ENCODE measurements around the gene WAC.
"Not testable (repeated sequence)": the region's sequence is repeated elsewhere in the genome, so short reads cannot be mapped to it uniquely, and the experiment has no call there.

The WAC gene

DNA sequence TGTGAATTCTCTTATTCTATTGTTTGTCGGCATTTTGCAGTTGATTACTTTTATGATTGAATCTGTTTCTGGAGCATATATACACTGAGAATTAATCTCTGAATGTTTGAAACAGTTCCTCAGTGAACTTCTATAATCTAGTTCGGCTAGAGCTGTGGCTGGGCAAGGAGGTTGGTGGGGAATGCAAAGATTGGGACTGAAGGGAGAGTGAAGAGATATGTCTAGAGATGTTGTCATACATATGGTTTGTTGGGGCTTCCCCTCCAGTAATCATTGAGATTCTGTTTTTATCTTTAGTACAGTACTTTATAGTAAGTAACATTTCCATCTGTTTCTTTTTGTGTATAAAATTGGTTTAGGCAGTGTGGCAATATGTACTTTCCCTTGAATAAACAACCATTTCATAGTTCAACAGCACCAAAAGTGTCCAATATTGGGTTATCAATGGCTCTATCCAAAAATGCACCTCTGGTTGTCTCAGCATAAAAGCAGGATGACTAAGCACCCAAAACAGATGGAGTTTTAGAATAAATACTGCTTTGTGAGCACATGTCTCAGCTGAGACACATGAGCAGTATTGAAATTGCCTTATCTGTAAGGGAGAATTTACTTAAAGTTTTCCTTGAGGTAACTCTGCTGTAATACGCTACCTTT is 36.7 kb downstream of the WAC start:
- no peak for DNase-seq

DNA sequence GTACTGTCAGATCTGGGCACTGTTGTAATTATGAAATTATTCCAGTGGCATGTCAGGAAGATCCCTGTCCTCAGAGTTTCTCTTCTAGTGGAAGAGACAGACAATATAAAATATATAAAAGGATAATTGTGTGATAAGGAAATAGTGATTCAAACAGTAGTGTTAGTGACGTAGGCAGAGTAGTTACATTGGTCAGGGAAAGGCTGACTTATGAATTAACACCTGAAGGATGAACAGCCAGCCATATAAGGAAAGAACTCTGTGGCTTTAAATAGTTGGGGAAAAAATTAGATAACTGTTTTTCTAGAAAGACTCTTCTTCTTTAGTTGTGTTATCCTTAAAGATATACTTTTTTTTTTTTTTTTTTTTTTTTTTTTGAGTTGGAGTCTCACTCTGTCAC is 37.7 kb downstream of the WAC start:
- DNase-seq: no peak

DNA sequence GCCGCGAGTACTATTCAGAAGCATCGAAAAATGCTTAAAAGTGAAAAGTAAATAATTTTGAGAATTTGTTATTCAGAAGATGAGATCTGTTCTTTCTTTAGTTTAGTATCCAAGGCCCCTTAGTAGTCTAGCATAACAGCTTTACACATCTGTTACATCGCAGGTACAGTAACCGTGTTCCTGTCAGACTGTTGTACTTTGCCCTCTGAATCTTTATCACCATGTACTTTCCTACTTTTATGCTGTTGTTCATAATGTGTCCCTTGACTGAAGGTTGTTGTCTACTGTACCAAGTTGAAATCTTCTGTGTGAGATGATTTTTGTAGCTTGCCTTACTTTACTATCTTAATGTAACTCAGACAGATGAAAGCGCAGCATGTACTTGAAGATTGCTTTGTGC is 38.3 kb downstream of the WAC start:
- no peak for DNase-seq

DNA sequence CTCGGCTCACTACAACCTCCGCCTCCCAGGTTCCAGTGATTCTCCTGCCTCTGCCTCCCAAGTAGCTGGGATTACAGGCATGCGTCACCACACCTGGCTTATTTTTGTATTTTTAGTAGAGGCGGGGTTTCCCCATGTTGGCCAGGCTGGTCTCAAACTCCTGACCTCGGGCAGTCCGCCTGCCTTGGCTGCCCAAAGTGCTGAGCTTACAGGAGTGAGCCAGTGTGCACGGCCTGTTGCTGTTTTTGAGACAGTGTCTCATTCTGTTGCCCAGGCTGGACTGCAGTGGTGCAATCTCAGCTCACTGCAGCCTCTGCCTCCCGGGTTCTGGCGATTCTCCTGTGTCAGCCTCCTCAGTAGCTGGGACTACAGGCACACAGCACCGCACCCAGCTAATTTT is 41.3 kb downstream of the WAC start:
- DNase-seq: not testable (repeated sequence)

DNA sequence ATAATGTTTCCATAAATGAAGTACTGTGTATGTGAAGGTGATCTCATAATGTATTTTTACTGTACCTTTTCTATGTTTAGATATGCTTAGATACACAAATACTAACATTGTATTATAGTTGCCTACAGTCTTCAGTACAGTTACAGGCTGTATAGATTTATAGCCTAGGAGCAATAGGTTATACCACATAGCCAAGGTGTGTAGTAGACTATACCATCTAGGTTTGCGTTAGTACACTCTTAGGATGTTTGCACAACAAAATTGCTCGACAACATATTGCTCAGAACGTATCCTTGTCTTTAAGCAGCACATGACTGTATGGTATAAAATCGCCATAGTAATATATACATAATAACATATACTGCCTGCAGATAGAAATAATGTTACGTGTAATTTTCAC is 42.9 kb downstream of the WAC start:
- DNase-seq: no peak

DNA sequence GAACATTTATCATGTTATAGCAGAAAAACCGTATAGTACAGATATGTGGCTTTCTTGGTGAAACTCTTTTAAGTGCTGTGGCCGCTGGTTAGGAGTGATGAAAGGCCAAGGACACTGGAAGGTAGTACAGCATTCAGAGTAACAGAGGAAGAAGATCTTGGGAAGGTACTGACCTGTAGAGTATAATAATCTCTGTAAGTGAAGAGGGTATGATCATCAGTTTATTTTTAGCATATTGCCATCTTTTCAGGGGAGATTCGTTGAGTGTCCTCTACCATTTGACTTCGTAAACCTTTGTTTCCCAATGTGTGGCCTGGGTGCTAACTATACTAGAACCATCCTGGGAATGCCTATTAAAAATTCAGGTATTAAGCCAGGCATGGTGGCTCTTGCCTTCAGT is 44.6 kb downstream of the WAC start:
- DNase-seq: no peak

DNA sequence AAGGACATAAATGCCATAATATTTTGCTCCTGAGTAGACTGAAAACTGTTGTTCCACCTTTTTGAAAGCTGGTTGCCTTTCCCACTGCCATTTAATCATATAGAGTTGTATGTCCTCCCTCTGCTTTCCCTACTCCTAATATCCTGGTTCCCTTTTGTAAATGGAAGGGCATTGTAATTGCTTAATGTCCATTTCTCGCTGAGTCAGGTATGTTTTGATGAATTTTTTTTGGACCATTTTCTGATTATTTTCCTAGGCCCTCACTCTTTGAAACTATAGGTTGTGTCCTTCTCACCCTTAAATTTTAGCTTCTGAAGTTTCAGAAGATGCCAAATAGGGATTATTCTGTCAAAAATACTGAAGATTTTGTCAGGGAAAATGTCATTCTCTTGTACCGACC is 45.5 kb downstream of the WAC start:
- no peak for DNase-seq

DNA sequence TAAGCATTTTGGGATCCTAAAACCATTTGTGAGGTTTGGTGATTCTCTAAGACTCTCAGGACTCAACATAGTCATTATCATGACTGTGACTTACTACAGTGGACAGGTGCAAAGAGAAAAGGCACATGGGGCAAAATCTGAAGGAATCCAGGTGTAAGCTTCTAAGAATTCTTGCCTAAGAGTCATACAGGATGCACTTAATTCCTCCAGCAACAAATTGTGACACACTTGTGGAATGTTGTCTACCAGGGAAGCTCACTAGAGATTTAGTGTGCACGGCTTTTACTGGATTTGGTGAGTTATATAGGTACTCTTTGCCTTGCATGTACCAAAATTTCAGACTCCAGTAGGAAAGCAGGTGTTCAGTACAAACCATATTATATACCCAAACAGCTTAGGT is 47.9 kb downstream of the WAC start:
- no peak for DNase-seq

DNA sequence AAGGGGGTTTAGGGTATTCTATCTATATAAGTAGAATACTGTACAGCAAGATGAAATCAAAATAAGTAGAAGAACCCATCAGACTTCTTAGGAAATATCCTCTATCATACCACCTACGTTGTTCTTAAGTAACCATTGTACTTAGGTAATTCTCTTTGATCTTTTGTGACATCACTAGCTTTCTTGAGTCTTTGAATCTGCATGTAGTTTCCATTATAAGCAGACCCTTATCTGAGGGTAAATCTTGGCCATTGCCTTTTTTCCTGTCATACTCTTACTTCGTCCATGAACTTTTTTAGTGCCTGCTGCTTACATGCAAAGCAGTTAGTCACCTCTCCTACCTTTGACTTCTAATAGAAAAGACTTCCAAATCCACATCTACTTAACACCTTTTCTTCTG is 49.0 kb downstream of the WAC start:
- no peak for DNase-seq

DNA sequence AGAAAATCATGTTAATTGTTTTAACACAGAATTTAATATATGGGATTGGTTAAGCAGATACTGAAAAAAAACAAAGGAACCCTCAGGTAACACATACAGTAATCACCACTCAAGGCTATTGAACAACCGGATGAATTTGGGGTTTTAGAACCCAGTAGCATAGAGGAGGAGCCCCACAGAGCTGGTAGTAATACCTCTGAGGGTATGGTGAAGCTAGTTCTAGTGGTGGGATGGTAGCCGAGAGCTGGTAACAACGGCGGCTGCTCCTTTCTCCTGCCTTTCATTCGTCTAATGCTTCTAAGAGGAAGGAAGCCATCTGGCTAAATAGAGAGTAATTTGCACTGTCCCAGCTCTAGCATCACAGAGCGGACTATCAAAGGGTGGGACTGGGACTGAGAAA is 52.2 kb downstream of the WAC start:
- no peak for DNase-seq

DNA sequence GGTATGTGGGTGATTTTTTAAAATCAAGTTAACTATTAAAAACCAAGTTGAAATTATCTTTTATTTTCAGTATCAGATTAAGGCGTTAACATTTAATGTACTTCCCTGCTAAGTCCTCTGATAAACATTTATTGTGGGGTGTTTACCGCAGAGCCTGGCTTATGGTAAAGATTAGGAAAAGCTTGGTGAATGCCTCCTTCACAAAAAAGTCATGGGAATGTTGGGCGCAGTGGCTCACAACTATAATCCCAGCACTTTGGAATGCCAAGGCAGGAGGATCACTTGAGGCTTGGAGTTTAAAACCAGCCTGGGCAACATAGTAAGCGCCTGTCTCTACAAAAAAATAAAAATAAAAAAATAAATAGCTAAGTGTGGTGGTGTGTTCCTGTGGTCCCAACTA is 53.3 kb downstream of the WAC start:
- DNase-seq: no peak

DNA sequence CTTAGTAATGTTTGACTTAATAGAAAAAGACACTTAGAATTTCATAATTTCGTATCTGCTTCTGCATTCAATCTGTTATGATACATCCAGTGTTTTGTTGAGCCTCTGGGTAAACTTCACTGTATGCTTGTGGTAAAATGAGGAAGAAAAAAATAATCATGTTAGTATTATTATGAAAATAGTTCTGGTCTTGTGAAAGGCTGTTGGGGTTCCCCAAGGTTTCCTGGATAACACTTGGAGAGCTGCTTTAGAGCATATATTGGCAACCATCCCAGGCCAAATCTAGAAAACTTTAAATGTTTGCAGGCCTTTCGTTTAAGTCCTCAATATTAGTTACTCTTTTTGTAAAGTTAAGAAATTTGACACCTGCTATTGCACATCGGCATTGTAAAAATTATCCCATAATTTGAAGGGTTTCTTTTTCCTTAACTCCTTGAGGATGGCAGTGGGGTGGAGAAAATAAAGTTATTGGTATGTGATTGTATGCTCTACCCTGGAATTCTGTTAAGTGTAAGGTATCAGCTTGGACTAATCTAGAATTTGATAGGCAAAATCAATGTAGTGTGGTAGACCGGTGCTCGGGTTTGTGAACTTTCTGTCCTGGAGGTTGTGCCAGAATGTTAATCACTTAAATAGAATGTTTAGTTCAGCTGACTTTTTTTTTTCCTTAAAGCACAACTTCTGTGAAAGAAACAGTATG is 54.5 kb downstream of the WAC start:
- DNase-seq: no peak

DNA sequence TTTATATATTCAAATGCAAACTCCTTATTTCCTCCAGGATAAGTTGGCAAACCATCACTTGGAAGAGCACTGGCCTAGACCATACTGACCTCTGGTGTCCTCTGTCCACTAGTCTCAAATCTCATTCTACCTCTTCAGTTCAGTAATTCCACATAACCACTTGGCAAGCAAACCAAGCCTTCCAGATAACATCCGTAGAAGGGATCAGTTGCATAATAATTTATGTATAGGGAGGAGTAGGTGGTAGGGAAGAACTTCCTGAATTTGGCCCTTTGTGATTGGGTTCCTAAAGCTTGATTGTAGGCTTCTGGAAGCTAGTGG is 55.0 kb downstream of the WAC start:
- DNase-seq: no peak

DNA sequence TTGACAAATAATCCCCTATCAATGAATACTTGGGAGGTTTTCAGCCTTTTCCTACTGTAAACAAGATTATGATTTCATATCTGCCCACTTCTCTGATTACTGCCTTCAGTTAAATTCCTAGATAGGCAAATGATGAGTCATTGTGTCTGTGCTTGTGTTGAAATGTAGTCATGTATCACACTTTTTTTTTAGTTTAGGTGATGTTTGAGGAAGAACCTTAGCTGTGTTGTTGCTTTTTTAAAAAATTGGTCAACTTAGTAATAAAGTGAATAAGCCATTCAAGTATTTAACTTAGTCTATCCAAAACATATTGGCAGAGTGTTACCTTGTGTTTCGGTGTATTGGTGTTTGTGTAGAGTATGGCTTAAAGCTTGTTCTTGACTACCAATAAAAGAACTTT is 60.0 kb downstream of the WAC start:
- no peak for DNase-seq

DNA sequence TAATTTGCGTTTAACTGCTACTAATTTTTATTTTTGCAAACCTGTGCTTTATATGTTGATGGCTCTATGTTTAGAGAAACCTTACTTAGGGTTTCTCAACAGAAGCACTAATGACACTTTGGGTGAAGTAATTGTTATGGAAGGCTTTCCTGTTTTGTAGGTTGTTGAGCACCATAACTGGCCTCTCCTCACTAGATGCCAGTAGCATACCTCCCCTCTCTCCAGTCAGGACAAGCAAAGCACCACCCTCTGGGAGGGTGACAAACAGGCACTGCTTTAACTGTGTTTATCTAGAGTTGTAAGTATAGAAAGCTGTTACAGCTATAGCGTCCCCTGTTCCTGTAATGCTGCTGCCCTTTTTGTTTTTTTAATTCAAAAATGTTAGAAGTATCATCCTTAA is 60.9 kb downstream of the WAC start:
- DNase-seq: no peak

DNA sequence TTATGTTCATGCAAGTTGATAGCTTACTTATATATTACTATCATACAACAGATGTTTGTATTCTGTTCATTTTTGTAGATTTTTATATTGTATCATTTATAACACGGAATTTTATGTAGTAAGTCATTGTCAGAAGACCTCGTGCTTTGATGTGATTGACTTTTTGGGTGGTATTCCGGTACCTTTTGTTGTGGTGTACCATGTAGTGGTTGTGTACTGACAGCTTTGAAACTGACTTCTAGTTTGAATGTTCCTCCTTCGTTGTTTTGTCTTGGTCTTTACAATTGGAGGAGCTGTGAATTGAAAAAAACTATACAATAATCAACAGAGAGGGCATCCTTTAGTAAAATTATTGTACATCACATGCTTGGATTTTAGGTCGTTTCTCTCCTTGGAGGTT is 61.5 kb downstream of the WAC start:
- DNase-seq: no peak

DNA sequence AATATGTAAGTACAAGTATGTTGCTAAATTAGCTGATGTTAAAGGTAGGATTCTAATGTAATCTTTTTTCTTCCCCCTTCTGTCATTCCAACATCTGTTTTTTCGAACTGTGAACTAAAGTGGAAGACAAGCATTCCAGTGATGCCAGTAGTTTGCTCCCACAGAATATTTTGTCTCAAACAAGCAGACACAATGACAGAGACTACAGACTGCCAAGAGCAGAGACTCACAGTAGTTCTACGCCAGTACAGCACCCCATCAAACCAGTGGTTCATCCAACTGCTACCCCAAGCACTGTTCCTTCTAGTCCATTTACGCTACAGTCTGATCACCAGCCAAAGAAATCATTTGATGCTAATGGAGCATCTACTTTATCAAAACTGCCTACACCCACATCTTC is 62.7 kb downstream of the WAC start:
- DNase-seq: no peak

DNA sequence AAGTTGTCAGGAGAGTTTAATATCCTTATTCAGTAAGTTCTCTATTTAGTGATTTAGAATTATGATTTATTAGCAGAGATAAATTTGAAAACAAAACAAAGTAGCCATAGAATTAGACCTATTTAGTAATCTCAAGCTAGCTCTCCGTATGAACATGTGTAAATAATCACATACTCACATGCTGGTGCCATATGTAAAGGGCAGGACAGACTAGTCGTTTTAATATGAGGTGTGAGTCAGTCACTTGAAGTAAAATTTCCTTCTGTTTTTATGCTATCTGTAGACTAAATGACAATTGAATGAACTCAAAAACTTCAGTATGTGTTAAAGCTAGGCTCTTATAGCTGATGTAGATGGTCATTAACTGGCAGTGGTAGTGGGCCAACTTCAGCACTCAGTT is 67.1 kb downstream of the WAC start:
- no peak for DNase-seq

DNA sequence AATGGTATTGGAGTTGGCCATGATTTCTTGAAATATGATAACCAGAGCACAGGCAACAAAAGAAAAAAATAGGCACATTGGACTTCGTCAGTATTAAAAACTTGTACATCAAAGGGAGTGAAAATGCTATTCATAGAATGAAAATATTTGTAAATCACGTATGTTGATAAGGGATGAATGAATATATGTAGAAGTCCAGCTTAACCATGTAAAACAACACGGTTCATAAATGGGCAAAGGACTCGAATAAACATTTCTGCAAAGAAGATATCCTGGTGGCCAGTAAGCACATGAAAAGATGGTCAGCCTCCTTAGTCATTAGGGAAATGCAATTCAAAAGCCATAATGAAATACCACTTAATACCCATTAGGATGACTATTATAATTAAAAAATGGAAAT is 68.1 kb downstream of the WAC start:
- DNase-seq: no peak

DNA sequence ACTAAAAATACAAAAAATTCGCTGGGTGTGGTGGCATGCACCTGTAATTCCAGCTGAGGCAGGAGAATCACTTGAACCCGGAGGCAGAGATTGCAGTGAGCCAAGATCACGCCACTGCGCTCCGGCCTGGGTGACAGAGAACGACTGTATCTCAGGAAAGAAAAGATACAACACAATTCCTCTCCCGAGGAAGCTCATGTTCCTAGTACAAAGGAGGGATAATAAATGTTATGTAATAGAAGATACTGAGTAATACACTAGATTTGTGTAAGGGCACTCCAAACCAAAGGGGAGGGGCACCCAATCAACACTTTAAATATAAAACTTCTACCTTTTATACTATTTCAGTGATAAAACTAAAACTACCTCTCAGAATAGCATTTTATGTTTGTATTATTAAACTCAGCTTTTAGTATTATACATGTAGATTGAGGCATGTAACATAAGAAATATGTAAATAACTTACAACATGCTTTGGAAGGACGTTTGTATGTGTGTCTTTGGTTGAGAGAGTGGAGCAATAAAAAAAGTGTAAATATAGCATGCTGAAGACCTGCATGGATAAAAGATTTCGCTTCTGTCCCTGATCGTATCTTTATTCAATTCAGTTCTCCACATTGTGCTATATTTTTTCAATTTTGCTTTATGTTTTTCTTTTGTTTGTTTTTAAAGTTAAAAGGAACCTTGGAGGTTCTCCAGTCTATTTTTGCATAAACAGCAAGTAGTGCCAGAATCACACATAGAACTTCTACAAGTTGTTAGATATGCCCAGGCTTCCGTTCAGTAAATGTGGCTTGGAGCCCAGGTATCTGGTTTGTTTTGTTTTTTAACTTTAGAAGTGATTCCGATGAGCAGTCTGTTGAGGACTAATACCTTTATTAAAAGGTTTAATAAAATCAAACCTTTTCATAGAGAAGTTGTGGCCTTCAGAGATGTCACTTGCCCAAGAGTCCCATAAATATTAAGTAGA is 71.9 kb downstream of the WAC start:
- no peak for DNase-seq

DNA sequence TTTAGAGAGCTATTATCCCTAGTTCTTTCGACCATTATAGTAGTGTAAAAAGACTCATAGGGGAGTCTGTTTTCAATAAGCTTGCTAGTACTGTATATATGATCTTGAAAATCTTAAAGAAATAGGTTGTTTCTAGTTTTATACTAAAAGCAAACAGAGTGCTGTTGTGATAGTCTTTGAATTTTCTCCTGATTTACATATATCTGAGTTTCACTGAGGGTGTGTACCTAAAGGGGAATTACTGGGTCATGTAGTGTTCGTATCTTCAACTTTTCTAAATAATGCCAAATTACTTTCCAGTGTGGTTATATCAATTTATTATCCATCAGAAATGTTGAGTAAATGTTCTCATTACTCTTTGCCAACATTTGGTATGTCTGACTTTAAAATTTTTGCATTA is 73.7 kb downstream of the WAC start:
- no peak for DNase-seq

DNA sequence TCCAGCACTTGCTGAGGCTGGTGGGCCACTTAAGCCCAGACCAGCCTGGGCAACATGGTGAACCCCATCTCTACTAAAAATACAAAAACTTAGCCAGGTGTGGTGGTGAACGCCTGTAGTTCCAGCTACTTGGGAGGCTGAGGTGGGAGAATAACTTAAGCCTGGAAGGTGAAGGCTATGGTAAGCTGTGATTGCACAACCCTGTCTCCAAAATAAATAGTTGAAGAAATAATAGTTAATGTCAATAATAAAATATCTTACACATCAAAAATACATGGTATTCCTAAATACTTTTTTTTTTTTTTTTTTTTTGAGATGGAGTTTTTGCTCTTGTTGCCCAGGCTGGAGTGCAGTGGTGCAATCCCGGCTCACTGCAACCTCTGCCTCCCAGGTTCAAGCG is 76.7 kb downstream of the WAC start:
- not testable (repeated sequence) for DNase-seq

DNA sequence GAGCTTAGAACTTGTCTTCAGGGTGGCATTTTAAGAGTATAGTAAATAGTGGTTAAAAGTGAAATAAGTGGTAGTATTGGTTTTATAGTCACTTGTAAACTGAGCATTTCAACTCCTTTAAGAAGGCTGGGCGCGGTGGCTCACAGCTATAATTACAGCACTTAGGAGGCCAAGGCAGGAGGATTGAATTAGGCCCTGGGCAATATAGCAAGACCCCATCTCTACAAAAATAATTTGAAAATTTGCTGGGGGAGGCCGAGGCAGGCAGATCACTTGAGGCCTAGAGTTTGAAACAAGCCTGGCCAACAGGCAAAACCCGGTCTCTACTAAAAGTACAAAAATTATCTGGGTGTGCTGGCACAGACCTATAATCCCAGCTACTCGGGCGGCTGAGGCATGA is 80.0 kb downstream of the WAC start:
- no peak for DNase-seq

DNA sequence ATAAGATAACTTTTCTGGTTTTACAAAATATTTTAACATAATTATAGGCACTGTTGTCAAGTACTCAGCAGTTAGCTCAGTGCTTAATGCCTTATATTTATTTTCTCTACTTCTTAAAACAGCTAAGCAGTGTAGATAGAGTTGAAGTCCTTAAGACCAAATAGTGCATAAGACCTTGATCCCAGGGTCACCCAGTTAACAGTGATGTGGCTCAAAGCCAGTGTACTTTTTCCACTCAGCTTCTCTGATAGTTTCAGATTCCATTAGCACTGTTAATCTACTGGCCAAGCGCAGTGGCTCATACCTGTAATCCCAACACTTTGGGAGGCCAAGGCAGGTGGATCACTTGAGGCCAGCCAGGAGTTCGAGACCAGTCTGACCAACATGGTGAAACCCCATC is 83.6 kb downstream of the WAC start:
- DNase-seq: no peak
